SHP77 treated with DMSO at 0.1 percent for 48 hours (cell line): ENCODE data around the gene UBE2J1.
"Not testable (repeated sequence)": the region's sequence is repeated elsewhere in the genome, so short reads cannot be mapped to it uniquely, and the experiment has no call there.

Experiments used
- DNase-seq: peaks from one replicate; lab custom pipeline; 2025; lab: John Stamatoyannopoulos, UW

UBE2J1 gene, protein sequence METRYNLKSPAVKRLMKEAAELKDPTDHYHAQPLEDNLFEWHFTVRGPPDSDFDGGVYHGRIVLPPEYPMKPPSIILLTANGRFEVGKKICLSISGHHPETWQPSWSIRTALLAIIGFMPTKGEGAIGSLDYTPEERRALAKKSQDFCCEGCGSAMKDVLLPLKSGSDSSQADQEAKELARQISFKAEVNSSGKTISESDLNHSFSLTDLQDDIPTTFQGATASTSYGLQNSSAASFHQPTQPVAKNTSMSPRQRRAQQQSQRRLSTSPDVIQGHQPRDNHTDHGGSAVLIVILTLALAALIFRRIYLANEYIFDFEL

DNA sequence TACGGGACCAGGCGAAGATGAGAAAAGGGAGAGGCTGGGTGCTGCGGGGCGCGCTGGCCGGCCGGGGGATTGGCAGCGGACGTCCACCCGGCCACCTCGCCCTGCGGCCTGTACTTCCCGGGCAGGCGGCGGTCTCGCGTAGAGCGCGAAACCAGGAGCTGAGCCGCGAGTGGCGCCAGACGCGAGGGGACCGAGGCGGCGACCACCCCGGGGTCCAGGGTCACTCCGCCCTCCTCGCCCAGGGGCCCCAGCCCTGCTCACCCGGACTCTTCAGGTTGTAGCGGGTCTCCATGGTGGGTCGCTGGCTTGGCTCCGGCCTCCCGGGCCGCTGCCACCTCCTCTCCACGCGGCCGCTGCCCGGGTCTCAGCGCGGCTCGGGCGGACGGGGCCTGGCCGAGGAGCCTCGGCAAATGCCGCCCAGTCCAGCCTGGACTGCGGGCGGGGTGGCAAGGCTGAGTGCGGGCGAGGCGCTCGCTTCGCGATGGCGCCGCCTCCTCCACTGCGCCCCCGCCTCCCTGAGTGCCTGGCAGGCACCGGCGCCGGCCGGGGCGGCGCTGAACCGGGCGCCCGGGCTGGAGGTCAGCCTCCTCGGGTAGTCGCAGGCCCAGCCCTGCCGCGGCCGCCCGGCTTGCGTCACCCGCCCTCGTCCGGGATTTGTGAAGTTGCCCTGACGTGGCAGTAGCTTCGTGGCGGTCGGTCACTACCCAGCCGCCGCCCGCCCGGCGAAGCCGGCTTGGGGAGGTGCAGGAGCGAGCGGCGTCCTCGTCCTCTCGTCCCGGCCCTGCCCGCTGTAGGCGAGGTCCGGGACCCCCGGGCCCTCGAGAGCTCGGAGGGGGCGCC lies at the start of gene UBE2J1:
UBE2J1 (minus strand) TSS at position 445 of the 840 bp plus-strand sequence; CDS start at position 292, 153 bp downstream.
- DNase-seq, result no peak

DNA sequence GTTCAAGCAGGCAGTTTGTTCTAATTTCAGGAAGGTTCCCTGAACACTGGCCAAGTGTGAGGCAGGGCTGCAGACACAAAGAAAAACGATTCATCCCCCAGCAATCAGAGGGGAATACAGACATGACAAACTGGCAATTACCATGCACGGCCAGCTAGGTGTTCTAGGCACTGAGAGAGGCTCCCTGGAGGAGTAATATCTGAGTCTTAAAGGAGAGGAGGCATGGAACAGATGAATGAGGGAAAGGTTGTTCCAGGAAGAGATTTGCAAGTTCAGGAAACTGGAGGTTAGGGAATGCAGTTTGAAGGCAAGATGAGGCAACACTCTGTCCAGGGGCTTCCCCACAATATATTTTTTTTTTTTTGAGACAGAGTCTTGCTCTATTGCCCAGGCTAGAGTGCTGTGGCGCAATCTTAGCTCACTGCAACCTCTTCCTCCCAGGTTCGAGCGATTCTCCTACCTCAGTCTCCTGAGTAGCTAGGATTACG lies 48.4 kb upstream of the UBE2J1 start:
- no peak for DNase-seq

DNA sequence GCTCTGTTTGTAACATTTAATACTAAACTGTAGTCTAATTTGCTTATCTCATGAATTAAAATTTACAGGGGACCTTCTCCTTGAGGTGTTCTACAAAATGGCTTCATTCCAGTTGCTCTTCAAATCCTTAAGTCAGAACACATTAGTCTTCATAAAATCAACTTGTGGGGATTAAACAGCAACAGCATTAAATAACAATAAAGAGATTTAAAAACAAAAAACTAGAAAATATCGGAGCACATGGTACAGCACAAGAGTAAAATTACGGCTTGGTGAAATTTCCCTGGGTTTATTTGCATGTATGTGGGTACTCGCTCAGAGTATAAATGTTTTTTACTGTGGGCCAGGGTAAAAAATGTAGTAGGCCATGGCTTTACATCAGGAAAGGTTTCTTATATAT lies 47.5 kb upstream of the UBE2J1 start:
- DNase-seq, result no peak

- DNase-seq, result peak; percentile 14
These were observed 46.4 kb upstream of the UBE2J1 start for GRCh38 chr6:89398762-89399525.

GRCh38 chr6:89397884-89398283 lies 45.4 kb upstream of the UBE2J1 start:
- not testable (repeated sequence) for DNase-seq

GRCh38 chr6:89393659-89394058 lies 41.1 kb upstream of the UBE2J1 start:
- no peak for DNase-seq

DNA sequence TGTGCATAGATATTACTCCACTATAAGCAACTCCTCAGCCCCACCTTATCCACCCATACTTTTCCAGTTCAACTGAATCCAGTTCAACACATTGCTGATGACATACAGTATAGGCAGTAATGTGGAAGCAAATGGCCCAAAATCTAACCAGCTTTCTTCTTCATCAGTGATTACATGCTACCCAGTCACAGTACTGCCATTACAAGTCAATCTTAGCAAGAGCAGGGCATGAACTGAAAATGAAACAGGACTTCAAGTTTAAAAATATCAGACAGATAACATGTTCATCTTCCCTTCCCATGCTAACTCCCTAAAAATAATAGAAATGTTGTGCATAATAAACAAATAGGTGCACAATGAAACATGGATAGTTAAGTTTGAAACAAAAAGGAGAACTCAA lies 40.3 kb upstream of the UBE2J1 start:
- no peak for DNase-seq

GRCh38 chr6:89388846-89389245 lies 36.3 kb upstream of the UBE2J1 start:
- DNase-seq, result no peak

DNA sequence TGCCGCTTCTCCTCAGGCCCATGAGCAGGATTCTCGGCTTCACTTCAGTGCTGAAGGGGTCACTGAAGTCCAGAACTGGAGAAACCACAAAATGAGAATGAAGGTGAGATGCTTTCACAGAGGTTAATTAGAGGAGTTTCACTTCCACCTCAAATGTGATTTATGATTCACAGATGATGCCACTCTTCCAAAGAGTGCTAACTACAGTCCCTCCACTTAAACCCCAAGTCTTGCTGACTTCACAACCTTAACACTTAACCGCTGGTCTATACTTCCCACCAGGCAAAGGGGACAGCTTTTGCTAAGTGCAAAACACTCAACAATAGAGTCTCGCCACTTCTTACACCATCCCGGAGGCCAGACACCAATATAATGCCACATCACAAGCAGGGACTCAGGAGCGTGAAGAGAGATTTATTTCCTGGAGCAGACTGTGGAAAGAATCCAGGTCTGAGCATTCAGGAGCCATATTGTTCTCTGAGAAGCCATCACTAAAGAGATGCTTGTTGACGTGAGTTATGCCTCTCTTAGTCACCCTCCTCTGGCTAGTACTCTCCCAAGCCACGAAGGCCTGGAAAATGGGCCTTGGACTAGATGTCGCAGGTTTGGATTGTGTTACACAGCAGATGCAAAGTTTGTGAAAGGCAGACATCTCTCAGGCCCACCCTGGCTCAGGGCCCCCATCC lies 35.1 kb upstream of the UBE2J1 start:
- DNase-seq, result no peak

DNA sequence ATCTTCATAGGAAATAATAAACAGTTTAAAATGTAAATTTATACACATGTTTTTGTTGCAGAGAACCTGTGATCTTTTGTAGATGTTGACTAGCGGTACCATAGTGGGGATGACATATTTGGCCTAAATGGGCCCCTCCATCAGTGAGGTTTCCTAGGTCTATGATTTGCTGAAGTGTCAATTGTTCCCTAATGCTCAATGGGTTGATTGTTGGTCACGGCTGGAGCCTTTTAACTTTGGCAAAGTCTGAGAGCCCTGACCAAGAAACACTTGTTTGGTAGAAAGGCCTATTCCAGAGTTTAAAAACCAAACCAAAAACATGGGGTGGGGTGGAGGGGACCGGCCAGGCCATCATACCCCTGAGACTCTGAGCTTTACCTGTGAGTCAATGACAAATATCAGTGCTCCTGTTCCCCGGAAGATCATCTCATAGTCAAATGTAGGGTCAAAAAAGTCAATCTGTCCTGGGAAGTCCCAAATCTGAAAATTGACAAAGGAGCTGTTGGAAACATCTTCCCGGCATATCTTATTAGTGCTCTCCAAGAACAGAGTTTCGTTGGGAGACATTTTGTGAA lies 34.5 kb upstream of the UBE2J1 start:
- no peak for DNase-seq

- DNase-seq, result no peak
These were observed 33.3 kb upstream of the UBE2J1 start for GRCh38 chr6:89385846-89386245.

DNA sequence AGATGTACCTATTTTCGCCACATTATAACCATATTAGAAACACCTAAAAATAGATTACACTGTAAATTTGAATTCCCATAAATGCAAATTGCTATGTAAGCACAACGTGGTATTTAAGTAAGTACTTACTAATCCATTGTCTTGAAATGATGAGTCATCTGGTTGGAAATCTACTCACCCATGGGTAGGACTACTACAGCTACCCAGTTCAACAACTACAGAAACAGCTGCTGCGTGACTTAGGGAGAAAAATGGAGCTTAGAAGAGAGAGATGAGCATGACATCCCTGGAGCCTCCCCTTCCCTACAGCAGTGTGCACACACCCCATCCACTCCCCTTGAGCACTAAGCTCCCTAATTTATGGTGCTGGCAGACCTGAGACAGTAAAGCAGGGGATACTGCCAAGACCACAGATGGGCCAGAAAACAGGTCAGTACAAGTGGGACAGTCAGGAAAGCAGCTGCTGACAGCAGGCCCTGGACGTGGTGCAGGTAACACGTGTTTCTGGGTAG lies 32.7 kb upstream of the UBE2J1 start:
- peak; percentile 53 for DNase-seq

DNA sequence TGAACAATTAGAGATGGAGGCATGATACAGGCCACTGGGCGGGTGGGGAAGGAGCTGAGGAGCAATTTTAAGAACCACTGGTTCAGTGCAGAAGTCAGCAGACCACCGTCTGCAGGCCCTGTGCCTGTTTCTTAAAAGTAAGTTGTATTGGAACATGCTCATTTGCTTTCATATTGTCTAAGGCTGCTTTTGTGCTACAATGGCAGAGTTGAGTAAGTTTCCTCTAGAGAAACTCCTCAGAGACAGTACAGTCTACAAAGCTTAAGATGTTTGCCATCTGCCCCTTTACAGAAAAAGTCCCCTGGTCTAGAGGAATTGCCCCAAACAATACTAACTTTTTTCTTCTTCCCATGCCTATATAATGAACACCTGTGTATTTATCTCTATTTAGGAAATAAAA lies 28.5 kb upstream of the UBE2J1 start:
- DNase-seq, result no peak

DNA sequence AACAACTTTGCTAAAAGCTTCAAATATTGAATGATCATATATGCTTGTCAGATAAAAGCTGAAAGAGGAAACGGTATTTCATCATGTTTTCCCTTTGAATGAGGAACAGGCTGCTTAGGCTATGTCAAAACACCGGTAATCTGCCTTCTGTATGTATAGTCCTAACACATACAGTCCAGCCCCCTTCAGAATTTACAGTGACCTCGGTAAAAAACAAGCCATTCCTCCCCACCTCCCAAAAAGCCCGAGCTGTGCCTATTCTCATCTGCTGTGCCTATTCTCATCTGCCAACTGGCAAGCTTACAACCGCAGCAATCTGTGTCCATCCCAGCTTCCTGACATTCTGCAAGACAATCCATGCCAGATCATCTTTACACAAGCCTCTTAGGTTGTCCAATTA lies 26.8 kb upstream of the UBE2J1 start:
- DNase-seq, result no peak

- no peak for DNase-seq
These were observed 26.1 kb upstream of the UBE2J1 start for GRCh38 chr6:89378628-89379027.

DNA sequence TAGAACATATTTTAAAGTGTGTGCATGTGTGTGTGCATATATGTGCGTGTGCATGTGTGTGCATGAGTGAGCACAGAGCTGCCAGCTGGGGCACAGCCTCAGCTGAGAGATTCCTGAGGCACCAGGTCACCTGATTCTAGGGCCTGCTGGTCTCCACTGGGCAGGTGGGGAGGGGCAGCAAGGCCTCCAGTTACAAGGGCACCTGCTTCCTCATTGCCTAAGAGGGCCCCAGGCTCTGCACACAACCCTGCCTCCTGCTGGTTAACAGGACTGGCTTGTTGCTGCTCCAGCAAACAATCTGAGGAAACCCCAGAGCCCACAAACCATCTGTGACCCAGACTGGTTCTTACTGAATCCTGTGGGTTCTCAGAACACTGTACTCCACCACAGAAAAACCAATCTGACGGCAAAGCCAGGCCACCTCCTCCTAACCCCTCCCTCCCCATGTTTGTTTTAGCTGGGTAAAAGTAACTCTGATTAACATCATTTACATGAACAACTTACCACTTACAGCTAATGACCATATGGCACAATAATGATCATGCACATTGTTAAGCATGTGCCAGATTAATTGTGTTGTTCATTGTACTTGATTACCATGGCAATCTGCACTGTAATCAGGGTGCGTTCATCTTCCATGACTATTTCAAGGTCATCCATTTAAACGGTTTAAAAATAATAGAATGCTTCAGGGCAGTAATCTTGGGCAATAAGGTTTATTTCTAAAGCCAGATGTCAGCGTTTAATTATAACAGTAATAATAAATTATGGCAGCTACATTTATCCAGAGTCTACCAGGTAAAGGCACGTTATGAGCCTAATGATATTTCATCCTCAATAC lies 23.1 kb upstream of the UBE2J1 start:
- peak; percentile 89 for DNase-seq

DNA sequence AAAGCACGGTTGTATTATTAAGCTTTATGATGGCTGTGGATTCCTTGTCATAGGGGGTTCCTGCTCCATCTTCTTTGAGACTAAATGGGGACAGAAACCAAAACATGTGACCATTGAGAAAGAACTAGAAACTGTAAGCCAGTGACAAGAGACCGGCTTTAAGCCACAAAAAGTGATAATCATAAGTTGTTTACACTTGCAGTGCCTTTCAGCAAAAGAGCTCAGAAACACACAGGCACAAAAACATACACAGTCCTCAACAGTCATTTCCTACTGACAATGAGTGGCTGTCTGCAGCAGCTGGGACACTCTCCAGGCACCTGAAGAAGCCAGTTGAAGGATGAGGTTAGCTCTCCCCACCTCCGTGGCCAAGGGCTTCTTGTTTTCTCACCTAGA lies 20.0 kb upstream of the UBE2J1 start:
- DNase-seq, result no peak

DNA sequence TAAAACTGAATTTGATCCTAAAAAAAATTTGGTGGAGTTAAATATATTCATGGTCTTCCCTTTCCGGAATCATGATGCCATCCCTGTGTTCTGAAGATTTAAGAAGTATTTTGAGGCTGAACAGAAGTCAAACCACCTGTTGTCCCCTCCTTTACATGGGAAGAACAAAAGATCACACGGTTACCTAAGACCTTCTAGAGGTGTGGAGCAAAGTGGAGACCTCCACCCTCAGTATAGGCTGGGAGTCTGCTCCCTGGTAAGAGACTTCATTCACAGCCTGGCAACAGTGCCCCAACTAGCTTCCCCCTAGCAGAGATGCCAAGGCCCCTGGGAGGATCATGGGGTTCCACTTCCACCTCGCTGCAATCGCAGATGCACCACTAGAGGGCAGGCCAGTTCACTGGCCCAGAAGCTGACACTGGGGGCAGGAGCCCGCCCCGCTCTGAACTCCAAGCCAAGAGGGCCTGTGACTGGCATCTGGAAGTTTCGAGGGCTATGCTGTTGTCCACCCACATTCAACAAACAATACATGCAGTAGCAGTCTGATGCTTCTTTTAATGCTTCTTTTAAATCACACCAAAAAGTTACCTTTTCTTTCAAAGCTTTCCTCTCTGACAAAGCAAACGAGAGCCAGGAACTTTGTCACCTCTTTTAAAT lies 19.5 kb upstream of the UBE2J1 start:
- DNase-seq, result peak; percentile 28

GRCh38 chr6:89368999-89369398 lies 16.5 kb upstream of the UBE2J1 start:
- no peak for DNase-seq

GRCh38 chr6:89368107-89368506 lies 15.6 kb upstream of the UBE2J1 start:
- DNase-seq, result no peak
